IMR-90 (cell line): ENCODE results near the gene FOXO6. TPM values are rescaled to one million over a fixed set of nuclear protein-coding genes. Genes with fewer than 3 reads are reported as not detected.

ENCODE experiments used
- ATAC-seq: fragments of 200-7000 bp; cut with Tn5 transposase; 2 replicates; pipeline ENCODE4 v1.9.1; 2020; ENCODE audit warnings: low read depth, mild to moderate bottlenecking, moderate library complexity
- BruUV-seq: library from RNA; stranded (reverse); fragments of 400-500 nt; replicated peaks from 2 replicates; lab custom pipeline; 2021; lab: Mats Ljungman, UMichigan
- CTCF ChIA-PET: fragments of 300-600 bp; formaldehyde crosslinking; extraction: SDS; loops from one replicate; lab custom pipeline; 2021; ENCODE audit warnings: antibody characterized with exemption; lab: Yijun Ruan, JAX
- POLR2A ChIA-PET: fragments of 300-600 bp; sonication (Branson Sonifier 250); formaldehyde crosslinking; loops from one replicate; lab custom pipeline; 2022; ENCODE audit warnings: antibody characterized with exemption; ENCODE audit not compliant: unreplicated experiment; lab: Charles Lee
- DNase-seq: peaks from one replicate; pipeline ENCODE4 v3.0.0; 2013
- H2AFZ ChIP-seq: replicated peaks from 2 replicates; pipeline ENCODE3; 2013; ENCODE audit warnings: low read length, mild to moderate bottlenecking; ENCODE audit not compliant: poor library complexity
- H2AK5ac ChIP-seq: 2 replicates; pipeline ENCODE4 v1.6.1; 2013; ENCODE audit warnings: low read depth, low read length, inconsistent platforms
- H2AK9ac ChIP-seq: replicated peaks from 2 replicates; pipeline ENCODE3; 2013; ENCODE audit warnings: mild to moderate bottlenecking, low read depth, low read length, moderate library complexity; ENCODE audit not compliant: poor library complexity
- H2BK120ac ChIP-seq: 2 replicates; pipeline ENCODE4 v1.6.1; 2013; ENCODE audit warnings: low read depth, low read length, inconsistent platforms
- H2BK15ac ChIP-seq: 3 replicates; pipeline ENCODE4 v1.6.1; 2013; ENCODE audit warnings: low read depth, low read length, inconsistent platforms
- H2BK20ac ChIP-seq: 2 replicates; pipeline ENCODE4 v1.6.1; 2013; ENCODE audit warnings: low read depth, mild to moderate bottlenecking, inconsistent platforms, low read length, moderate library complexity
- H2BK5ac ChIP-seq: 2 replicates; pipeline ENCODE4 v1.6.1; 2013; ENCODE audit warnings: mild to moderate bottlenecking, low read depth, low read length, inconsistent platforms; ENCODE audit not compliant: poor library complexity, severe bottlenecking
- H3K14ac ChIP-seq: replicated peaks from 2 replicates; pipeline ENCODE4 v1.6.1; 2013; ENCODE audit warnings: low read depth, low read length, inconsistent platforms
- H3K18ac ChIP-seq: 2 replicates; pipeline ENCODE4 v1.6.1; 2013; ENCODE audit warnings: low read depth, low read length, control low read depth
- H3K23ac ChIP-seq: 2 replicates; pipeline ENCODE4 v1.6.1; 2013; ENCODE audit warnings: low read depth, low read length, inconsistent platforms
- H3K27ac ChIP-seq: 2 replicates; pipeline ENCODE4 v1.5.1; 2013; ENCODE audit warnings: mild to moderate bottlenecking, control low read depth, low read length; ENCODE audit not compliant: insufficient read depth
- H3K27me3 ChIP-seq: 2 replicates; pipeline ENCODE4 v1.6.1; 2013; ENCODE audit warnings: low read length; ENCODE audit not compliant: control insufficient read depth, insufficient read depth
- H3K36me3 ChIP-seq: 2 replicates; pipeline ENCODE4 v1.6.1; 2013; ENCODE audit warnings: low read length, mixed read lengths; ENCODE audit not compliant: control insufficient read depth, insufficient read depth
- H3K4ac ChIP-seq: 2 replicates; pipeline ENCODE4 v1.6.1; 2013; ENCODE audit warnings: low read depth, low read length, inconsistent platforms
- H3K4me1 ChIP-seq: 2 replicates; pipeline ENCODE4 v1.6.1; 2013; ENCODE audit warnings: low read length, mixed read lengths; ENCODE audit not compliant: control insufficient read depth, insufficient read depth
- H3K4me2 ChIP-seq: 2 replicates; pipeline ENCODE4 v1.6.1; 2013; ENCODE audit warnings: low read depth, mild to moderate bottlenecking, control low read depth, low read length, moderate library complexity
- H3K4me3 ChIP-seq: 2 replicates; pipeline ENCODE4 v1.5.1; 2013; ENCODE audit warnings: low read depth, mild to moderate bottlenecking, control low read depth, low read length, moderate library complexity; ENCODE audit not compliant: insufficient read depth
- H3K56ac ChIP-seq: 2 replicates; pipeline ENCODE4 v1.6.1; 2013; ENCODE audit warnings: low read length, inconsistent platforms; ENCODE audit not compliant: insufficient read depth; ENCODE audit errors: extremely low read depth
- H3K79me1 ChIP-seq, 2 experiments: 2 replicates each; pipeline ENCODE4 v1.6.1; 2013; ENCODE audit warnings: low read length in 2 of 2, inconsistent platforms in 1 of 2, low read depth in 1 of 2
- H3K9ac ChIP-seq: 2 replicates; pipeline ENCODE4 v1.6.1; 2013; ENCODE audit warnings: low read depth, low read length, control low read depth
- H3K9me1 ChIP-seq: 2 replicates; pipeline ENCODE4 v1.6.1; 2013; ENCODE audit warnings: low read length, inconsistent platforms; ENCODE audit not compliant: insufficient read depth
- H3K9me3 ChIP-seq: 2 replicates; pipeline ENCODE4 v1.6.1; 2013; ENCODE audit warnings: low read length; ENCODE audit not compliant: control insufficient read depth, insufficient read depth
- H4K20me1 ChIP-seq: 2 replicates; pipeline ENCODE4 v1.6.1; 2013; ENCODE audit warnings: low read length, inconsistent platforms; ENCODE audit not compliant: insufficient read depth
- H4K5ac ChIP-seq: 2 replicates; pipeline ENCODE4 v1.6.1; 2013; ENCODE audit warnings: mild to moderate bottlenecking, low read depth, low read length, control low read depth
- H4K8ac ChIP-seq, 2 experiments: 2 replicates each; pipeline ENCODE4 v1.6.1; 2013; ENCODE audit warnings: low read depth in 2 of 2, low read length in 2 of 2, control low read depth in 1 of 2, inconsistent platforms in 1 of 2
- H4K91ac ChIP-seq: 2 replicates; pipeline ENCODE4 v1.6.1; 2013; ENCODE audit warnings: low read depth, low read length, inconsistent platforms; ENCODE audit not compliant: insufficient read depth
- BHLHE40 ChIP-seq: fragments of 150-350 bp; IDR thresholded peaks from 2 replicates; pipeline ENCODE4 v1.6.1; 2016; ENCODE audit warnings: mild to moderate bottlenecking, low read depth, low read length
- CEBPB ChIP-seq: IDR thresholded peaks from 2 replicates; pipeline ENCODE4 v1.6.1; 2012; ENCODE audit warnings: low read depth, low read length, improper control_type of control experiment
- CHD1 ChIP-seq: IDR thresholded peaks from 2 replicates; pipeline ENCODE4 v1.6.1; 2012; ENCODE audit warnings: low read depth, low read length, improper control_type of control experiment
- ELK1 ChIP-seq: fragments of 150-350 bp; IDR thresholded peaks from 2 replicates; pipeline ENCODE4 v1.6.1; 2016; ENCODE audit warnings: low read depth, mild to moderate bottlenecking, low read length, moderate library complexity, borderline replicate concordance
- FOS ChIP-seq: fragments of 150-350 bp; IDR thresholded peaks from 2 replicates; pipeline ENCODE4 v1.6.1; 2016; ENCODE audit warnings: low read depth, low read length
- MAFK ChIP-seq: IDR thresholded peaks from 2 replicates; pipeline ENCODE4 v1.6.1; 2012; ENCODE audit warnings: low read depth, low read length, improper control_type of control experiment
- MAZ ChIP-seq: IDR thresholded peaks from 2 replicates; pipeline ENCODE4 v1.6.1; 2012; ENCODE audit warnings: low read depth, mild to moderate bottlenecking, low read length, improper control_type of control experiment, moderate library complexity, borderline replicate concordance
- MXI1 ChIP-seq: IDR thresholded peaks from 2 replicates; pipeline ENCODE4 v1.6.1; 2012; ENCODE audit warnings: low read depth, mild to moderate bottlenecking, low read length, moderate library complexity, borderline replicate concordance
- NFE2L2 ChIP-seq: fragments of 150-350 bp; IDR thresholded peaks from 2 replicates; pipeline ENCODE4 v1.6.1; 2016; ENCODE audit warnings: low read depth, mild to moderate bottlenecking, low read length
- POLR2A ChIP-seq: IDR thresholded peaks from 2 replicates; pipeline ENCODE4 v1.6.1; 2012; ENCODE audit warnings: mild to moderate bottlenecking, low read depth, low read length
- RAD21 ChIP-seq: IDR thresholded peaks from 2 replicates; pipeline ENCODE4 v1.6.1; 2012; ENCODE audit warnings: low read length, improper control_type of control experiment
- RCOR1 ChIP-seq: IDR thresholded peaks from 2 replicates; pipeline ENCODE4 v1.6.1; 2012; ENCODE audit warnings: mild to moderate bottlenecking, low read length, improper control_type of control experiment; ENCODE audit not compliant: insufficient replicate concordance
- SMC3 ChIP-seq: fragments of 150-350 bp; IDR thresholded peaks from 2 replicates; pipeline ENCODE4 v1.6.1; 2016; ENCODE audit warnings: low read depth, mild to moderate bottlenecking, antibody characterized with exemption, low read length, moderate library complexity
- USF2 ChIP-seq: fragments of 150-350 bp; IDR thresholded peaks from 2 replicates; pipeline ENCODE4 v1.6.1; 2017; ENCODE audit warnings: mild to moderate bottlenecking, antibody characterized with exemption, low read length, low read depth
- WGBS, 2 experiments: methylation state at CpG; one replicate each; pipeline versions ENCODE4 v1.1.5 to v1.1.7; 2013; ENCODE audit warnings: missing lambda C conversion rate in 2 of 2; ENCODE audit not compliant: insufficient read length in 1 of 2; ENCODE audit errors: extremely low coverage in 2 of 2; 5-methylcytosine and 5-hydroxymethylcytosine counted together
- dilution Hi-C: fragments of 300-500 bp; cut with HindIII; formaldehyde crosslinking; loops from one replicate; pipeline ENCODE4 v1.14.3; 2018; ENCODE audit warnings: low sequenced_read_pairs; ENCODE audit not compliant: unreplicated experiment
- in situ Hi-C: fragments of 300-500 bp; cut with MboI; formaldehyde crosslinking; loops from 3 replicates; pipeline ENCODE4 v1.14.3; 2019; ENCODE audit warnings: low sequenced_read_pairs, inconsistent platforms, mixed read lengths
- intact Hi-C: fragments of 100-400 bp; cut with micrococcal nuclease; formaldehyde crosslinking; loops from 2 replicates; pipeline ENCODE4 v1.10.0; 2022
- polyA plus RNA-seq, 3 experiments: library from polyadenylated mRNA; depleted of rRNA; stranded (reverse); fragments of >200 nt; gene quantifications; 2 replicates each; pipeline ENCODE4 v1.2.3, GENCODE V29; 2012; ENCODE audit warnings: low replicate concordance in 1 of 3
- total RNA-seq: library from RNA; depleted of rRNA; stranded (reverse); fragments of >200 nt; gene quantifications from 2 replicates; pipeline ENCODE4 v1.2.3, GENCODE V29; 2012
- TF ChIP-seq, protein P1 (sequence below): conservative IDR thresholded peaks from 2 replicates; pipeline ENCODE4 v1.5.1; 2012; ENCODE audit warnings: mild to moderate bottlenecking, low read depth, low read length, improper control_type of control experiment

The FOXO6 gene
- total and polyA plus RNA-seq, 2 of the 4 experiments (the other 2 are of a cell fraction): not detected

- Histone ChIP-seq H4K5ac (no peak overlapping the region), H3K4me2 (no peak overlapping the region), H3K9me3 (no peaks in the 10 kb centered on the region), H4K20me1 (no peaks in the 10 kb centered on the region), H2AK9ac (no peak overlapping the region), H2BK20ac (no peak overlapping the region), H2BK15ac (no peak overlapping the region), H2BK5ac (no peak overlapping the region), H2AFZ (no peak overlapping the region), H4K91ac (no peak overlapping the region), H3K27me3 (peaks cover 38% of the 10 kb centered on the region), H2AK5ac (no peak overlapping the region), H3K4me3 (no peak overlapping the region), H2BK120ac (no peak overlapping the region), H3K14ac (no peak overlapping the region), H3K56ac (no peak overlapping the region), H3K4me1 (no peaks in the 10 kb centered on the region), H3K9me1 (0 out of 2 replicates have a peak, but pooled peaks cover 5% of the 10 kb centered on the region), H3K79me1 (no peaks in the 10 kb centered on the region), H3K23ac (no peak overlapping the region), H4K8ac (no peak overlapping the region), H3K4ac (no peak overlapping the region), H3K27ac (no peak overlapping the region), H3K9ac (no peak overlapping the region), H3K36me3 (no peaks in the 10 kb centered on the region), H3K18ac (no peak overlapping the region)
- WGBS, 2 experiments: 44% methylated on average over 3 of the region's 12 CpGs; no CpG with 5 or more reads in 1 of the 2 experiments
- dilution Hi-C loops (no loop called here), in situ Hi-C loops (no loop called here), intact Hi-C loops (no loop called here)
- ChIA-PET CTCF (interaction anchor here (0.6 kb wide), 1 partner anchor 21 kb away, joined by 5 read pairs; no protein-coding TSS in a partner anchor), POLR2A (no interaction called here)
- BruUV-seq: no TSS peak
- DNase-seq: no peak
- no peak for ATAC-seq
- TF ChIP-seq CHD1 (no peak), BHLHE40 (no peak), CEBPB (no peak), RAD21 (no peak), MXI1 (no peak), ELK1 (no peak), NFE2L2 (no peak), MAZ (no peak), SMC3 (no peak), RCOR1 (no peak), MAFK (no peak), USF2 (no peak), FOS (no peak), POLR2A (no peak)
- TF ChIP-seq, protein P1, sequence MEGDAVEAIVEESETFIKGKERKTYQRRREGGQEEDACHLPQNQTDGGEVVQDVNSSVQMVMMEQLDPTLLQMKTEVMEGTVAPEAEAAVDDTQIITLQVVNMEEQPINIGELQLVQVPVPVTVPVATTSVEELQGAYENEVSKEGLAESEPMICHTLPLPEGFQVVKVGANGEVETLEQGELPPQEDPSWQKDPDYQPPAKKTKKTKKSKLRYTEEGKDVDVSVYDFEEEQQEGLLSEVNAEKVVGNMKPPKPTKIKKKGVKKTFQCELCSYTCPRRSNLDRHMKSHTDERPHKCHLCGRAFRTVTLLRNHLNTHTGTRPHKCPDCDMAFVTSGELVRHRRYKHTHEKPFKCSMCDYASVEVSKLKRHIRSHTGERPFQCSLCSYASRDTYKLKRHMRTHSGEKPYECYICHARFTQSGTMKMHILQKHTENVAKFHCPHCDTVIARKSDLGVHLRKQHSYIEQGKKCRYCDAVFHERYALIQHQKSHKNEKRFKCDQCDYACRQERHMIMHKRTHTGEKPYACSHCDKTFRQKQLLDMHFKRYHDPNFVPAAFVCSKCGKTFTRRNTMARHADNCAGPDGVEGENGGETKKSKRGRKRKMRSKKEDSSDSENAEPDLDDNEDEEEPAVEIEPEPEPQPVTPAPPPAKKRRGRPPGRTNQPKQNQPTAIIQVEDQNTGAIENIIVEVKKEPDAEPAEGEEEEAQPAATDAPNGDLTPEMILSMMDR: no peak
Measured at GRCh38 chr1:41319807-41320711, 41.2 kb upstream of the FOXO6 start.
